ENCODE data around the gene WBP11.

- TF ChIP-seq CTCF (IDR thresholded peaks at IDR 0.05) (no peak), ZFX (IDR thresholded peaks at IDR 0.05; ENCODE audit: borderline replicate concordance) (no peak)
Measured at GRCh38 chr12:14784471-14784870, 18.8 kb downstream of the WBP11 start.

All from 22Rv1 (cell line).